ENCODE data around the gene THSD7B. TPM values are rescaled to one million over a fixed set of nuclear protein-coding genes. Genes with fewer than 3 reads are reported as not detected.

The THSD7B gene
- total RNA-seq, 1 donor from 2014 or later: 1.2 TPM

- no peak for DNase-seq (ENCODE audit: low spot score)
- Histone ChIP-seq H3K4me3 (no peak overlapping the region), H3K4me2 (no peak overlapping the region), H3K27ac (no peak overlapping the region), H3K36me3 (no peaks in the 10 kb centered on the region), H4K20me1 (ENCODE audit: low read depth) (no peaks in the 10 kb centered on the region), H3K4me1 (no peaks in the 10 kb centered on the region), H3K9ac (no peak overlapping the region), H3K9me3 (ENCODE audit: low read depth) (no peaks in the 10 kb centered on the region), H3F3A (ENCODE audit: low read depth) (no peaks in the 10 kb centered on the region), H2AFZ (replicated peaks) (no peak overlapping the region), H3K27me3 (no peaks in the 10 kb centered on the region), H3K79me2 (ENCODE audit: low read depth) (no peaks in the 10 kb centered on the region)
- TF ChIP-seq EZH2 (IDR thresholded peaks at IDR 0.05): no peak
- TF ChIP-seq EZH2phosphoT487 (IDR thresholded peaks at IDR 0.05): no peak
- TF ChIP-seq, protein P1, sequence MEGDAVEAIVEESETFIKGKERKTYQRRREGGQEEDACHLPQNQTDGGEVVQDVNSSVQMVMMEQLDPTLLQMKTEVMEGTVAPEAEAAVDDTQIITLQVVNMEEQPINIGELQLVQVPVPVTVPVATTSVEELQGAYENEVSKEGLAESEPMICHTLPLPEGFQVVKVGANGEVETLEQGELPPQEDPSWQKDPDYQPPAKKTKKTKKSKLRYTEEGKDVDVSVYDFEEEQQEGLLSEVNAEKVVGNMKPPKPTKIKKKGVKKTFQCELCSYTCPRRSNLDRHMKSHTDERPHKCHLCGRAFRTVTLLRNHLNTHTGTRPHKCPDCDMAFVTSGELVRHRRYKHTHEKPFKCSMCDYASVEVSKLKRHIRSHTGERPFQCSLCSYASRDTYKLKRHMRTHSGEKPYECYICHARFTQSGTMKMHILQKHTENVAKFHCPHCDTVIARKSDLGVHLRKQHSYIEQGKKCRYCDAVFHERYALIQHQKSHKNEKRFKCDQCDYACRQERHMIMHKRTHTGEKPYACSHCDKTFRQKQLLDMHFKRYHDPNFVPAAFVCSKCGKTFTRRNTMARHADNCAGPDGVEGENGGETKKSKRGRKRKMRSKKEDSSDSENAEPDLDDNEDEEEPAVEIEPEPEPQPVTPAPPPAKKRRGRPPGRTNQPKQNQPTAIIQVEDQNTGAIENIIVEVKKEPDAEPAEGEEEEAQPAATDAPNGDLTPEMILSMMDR (IDR thresholded peaks at IDR 0.05): peak; percentile 40
- Mint-ChIP-seq H3K4me3 (no peak overlapping the region), H3K36me3 (no peaks in the 10 kb centered on the region), H3K27me3 (ENCODE audit: insufficient read depth, low read depth) (no peaks in the 10 kb centered on the region), H3K27ac (no peak overlapping the region), H3K9me3 (no peaks in the 10 kb centered on the region), H3K4me1 (no peaks in the 10 kb centered on the region)
These were observed 408.1 kb downstream of the THSD7B start for GRCh38 chr2:137173463-137173862.

- Histone ChIP-seq H3K4me2 (no peak overlapping the region), H4K20me1 (ENCODE audit: low read depth) (no peaks in the 10 kb centered on the region), H3F3A (ENCODE audit: low read depth) (no peaks in the 10 kb centered on the region), H3K27ac (no peak overlapping the region), H3K36me3 (no peaks in the 10 kb centered on the region), H3K27me3 (no peaks in the 10 kb centered on the region), H3K79me2 (ENCODE audit: low read depth) (no peaks in the 10 kb centered on the region), H3K9ac (no peak overlapping the region), H3K4me3 (no peak overlapping the region), H3K4me1 (no peaks in the 10 kb centered on the region), H3K9me3 (ENCODE audit: low read depth) (no peaks in the 10 kb centered on the region), H2AFZ (replicated peaks) (no peak overlapping the region)
- Mint-ChIP-seq H3K4me3 (no peak overlapping the region), H3K4me1 (no peaks in the 10 kb centered on the region), H3K9me3 (no peaks in the 10 kb centered on the region), H3K36me3 (no peaks in the 10 kb centered on the region), H3K27me3 (ENCODE audit: insufficient read depth, low read depth) (no peaks in the 10 kb centered on the region), H3K27ac (no peak overlapping the region)
- TF ChIP-seq EZH2phosphoT487 (IDR thresholded peaks at IDR 0.05) (no peak), EZH2 (IDR thresholded peaks at IDR 0.05) (no peak)
- TF ChIP-seq, protein P1 (IDR thresholded peaks at IDR 0.05): no peak
- DNase-seq (ENCODE audit: low spot score): no peak
These were observed 409.9 kb downstream of the THSD7B start for GRCh38 chr2:137175246-137175645.

- H3K36me3 Mint-ChIP-seq: no peaks in the 10 kb centered on the region
- H3K27ac ChIP-seq: no peak overlapping the region
- no peaks in the 10 kb centered on the region for H3K79me2 ChIP-seq (ENCODE audit: low read depth)
- TF ChIP-seq, protein P1 (IDR thresholded peaks at IDR 0.05): no peak
- TF ChIP-seq EZH2 (IDR thresholded peaks at IDR 0.05) (no peak), EZH2phosphoT487 (IDR thresholded peaks at IDR 0.05) (no peak)
- H3K4me1 Mint-ChIP-seq: no peaks in the 10 kb centered on the region
- H3K9me3 Mint-ChIP-seq: no peaks in the 10 kb centered on the region
- no peaks in the 10 kb centered on the region for H3K4me1 ChIP-seq
- no peak overlapping the region for H2AFZ ChIP-seq (replicated peaks)
- H4K20me1 ChIP-seq (ENCODE audit: low read depth): no peaks in the 10 kb centered on the region
- H3K27me3 ChIP-seq: no peaks in the 10 kb centered on the region
- H3K27ac Mint-ChIP-seq: no peak overlapping the region
- no peaks in the 10 kb centered on the region for H3K27me3 Mint-ChIP-seq (ENCODE audit: insufficient read depth, low read depth)
- no peaks in the 10 kb centered on the region for H3K9me3 ChIP-seq (ENCODE audit: low read depth)
- H3F3A ChIP-seq (ENCODE audit: low read depth): no peaks in the 10 kb centered on the region
- no peak for DNase-seq (ENCODE audit: low spot score)
- no peak overlapping the region for H3K4me2 ChIP-seq
- no peak overlapping the region for H3K4me3 Mint-ChIP-seq
- no peaks in the 10 kb centered on the region for H3K36me3 ChIP-seq
- no peak overlapping the region for H3K9ac ChIP-seq
- H3K4me3 ChIP-seq: no peak overlapping the region
These were observed 413.6 kb downstream of the THSD7B start for GRCh38 chr2:137178951-137179377.

Data from neural progenitor cell (in vitro differentiated cells).